Measurements from ENCODE around the gene CASP10. TPM values are rescaled to one million over a fixed set of nuclear protein-coding genes. Genes with fewer than 3 reads are reported as not detected.

CASP10 gene
- total and polyA plus RNA-seq, 2 of the 8 experiments (the other 6 are each of a cell fraction or from before 2014, with no cell fraction given), result 2.3 to 4.0 TPM

DNA sequence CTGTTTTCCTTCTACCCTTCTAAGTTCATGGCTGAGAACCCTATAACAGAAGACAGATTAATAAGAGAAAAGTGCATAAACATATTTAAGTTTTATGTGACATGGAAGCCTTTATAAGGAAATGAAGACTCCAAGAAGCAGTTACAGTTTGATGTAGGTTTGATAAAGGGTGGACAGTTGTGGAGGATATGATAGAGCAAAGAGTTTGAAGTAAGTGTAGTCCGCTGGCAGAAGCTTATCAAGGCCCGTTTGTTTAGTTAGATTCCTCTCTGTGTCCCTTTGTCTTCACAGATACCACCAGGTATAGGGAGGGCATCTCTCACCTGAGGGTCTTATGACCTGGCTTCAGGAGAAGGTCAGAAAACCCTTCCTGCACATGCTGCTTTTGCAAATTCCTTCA, 66.9 kb downstream of the CASP10 start (continued):
- TF ChIP-seq, protein P1, sequence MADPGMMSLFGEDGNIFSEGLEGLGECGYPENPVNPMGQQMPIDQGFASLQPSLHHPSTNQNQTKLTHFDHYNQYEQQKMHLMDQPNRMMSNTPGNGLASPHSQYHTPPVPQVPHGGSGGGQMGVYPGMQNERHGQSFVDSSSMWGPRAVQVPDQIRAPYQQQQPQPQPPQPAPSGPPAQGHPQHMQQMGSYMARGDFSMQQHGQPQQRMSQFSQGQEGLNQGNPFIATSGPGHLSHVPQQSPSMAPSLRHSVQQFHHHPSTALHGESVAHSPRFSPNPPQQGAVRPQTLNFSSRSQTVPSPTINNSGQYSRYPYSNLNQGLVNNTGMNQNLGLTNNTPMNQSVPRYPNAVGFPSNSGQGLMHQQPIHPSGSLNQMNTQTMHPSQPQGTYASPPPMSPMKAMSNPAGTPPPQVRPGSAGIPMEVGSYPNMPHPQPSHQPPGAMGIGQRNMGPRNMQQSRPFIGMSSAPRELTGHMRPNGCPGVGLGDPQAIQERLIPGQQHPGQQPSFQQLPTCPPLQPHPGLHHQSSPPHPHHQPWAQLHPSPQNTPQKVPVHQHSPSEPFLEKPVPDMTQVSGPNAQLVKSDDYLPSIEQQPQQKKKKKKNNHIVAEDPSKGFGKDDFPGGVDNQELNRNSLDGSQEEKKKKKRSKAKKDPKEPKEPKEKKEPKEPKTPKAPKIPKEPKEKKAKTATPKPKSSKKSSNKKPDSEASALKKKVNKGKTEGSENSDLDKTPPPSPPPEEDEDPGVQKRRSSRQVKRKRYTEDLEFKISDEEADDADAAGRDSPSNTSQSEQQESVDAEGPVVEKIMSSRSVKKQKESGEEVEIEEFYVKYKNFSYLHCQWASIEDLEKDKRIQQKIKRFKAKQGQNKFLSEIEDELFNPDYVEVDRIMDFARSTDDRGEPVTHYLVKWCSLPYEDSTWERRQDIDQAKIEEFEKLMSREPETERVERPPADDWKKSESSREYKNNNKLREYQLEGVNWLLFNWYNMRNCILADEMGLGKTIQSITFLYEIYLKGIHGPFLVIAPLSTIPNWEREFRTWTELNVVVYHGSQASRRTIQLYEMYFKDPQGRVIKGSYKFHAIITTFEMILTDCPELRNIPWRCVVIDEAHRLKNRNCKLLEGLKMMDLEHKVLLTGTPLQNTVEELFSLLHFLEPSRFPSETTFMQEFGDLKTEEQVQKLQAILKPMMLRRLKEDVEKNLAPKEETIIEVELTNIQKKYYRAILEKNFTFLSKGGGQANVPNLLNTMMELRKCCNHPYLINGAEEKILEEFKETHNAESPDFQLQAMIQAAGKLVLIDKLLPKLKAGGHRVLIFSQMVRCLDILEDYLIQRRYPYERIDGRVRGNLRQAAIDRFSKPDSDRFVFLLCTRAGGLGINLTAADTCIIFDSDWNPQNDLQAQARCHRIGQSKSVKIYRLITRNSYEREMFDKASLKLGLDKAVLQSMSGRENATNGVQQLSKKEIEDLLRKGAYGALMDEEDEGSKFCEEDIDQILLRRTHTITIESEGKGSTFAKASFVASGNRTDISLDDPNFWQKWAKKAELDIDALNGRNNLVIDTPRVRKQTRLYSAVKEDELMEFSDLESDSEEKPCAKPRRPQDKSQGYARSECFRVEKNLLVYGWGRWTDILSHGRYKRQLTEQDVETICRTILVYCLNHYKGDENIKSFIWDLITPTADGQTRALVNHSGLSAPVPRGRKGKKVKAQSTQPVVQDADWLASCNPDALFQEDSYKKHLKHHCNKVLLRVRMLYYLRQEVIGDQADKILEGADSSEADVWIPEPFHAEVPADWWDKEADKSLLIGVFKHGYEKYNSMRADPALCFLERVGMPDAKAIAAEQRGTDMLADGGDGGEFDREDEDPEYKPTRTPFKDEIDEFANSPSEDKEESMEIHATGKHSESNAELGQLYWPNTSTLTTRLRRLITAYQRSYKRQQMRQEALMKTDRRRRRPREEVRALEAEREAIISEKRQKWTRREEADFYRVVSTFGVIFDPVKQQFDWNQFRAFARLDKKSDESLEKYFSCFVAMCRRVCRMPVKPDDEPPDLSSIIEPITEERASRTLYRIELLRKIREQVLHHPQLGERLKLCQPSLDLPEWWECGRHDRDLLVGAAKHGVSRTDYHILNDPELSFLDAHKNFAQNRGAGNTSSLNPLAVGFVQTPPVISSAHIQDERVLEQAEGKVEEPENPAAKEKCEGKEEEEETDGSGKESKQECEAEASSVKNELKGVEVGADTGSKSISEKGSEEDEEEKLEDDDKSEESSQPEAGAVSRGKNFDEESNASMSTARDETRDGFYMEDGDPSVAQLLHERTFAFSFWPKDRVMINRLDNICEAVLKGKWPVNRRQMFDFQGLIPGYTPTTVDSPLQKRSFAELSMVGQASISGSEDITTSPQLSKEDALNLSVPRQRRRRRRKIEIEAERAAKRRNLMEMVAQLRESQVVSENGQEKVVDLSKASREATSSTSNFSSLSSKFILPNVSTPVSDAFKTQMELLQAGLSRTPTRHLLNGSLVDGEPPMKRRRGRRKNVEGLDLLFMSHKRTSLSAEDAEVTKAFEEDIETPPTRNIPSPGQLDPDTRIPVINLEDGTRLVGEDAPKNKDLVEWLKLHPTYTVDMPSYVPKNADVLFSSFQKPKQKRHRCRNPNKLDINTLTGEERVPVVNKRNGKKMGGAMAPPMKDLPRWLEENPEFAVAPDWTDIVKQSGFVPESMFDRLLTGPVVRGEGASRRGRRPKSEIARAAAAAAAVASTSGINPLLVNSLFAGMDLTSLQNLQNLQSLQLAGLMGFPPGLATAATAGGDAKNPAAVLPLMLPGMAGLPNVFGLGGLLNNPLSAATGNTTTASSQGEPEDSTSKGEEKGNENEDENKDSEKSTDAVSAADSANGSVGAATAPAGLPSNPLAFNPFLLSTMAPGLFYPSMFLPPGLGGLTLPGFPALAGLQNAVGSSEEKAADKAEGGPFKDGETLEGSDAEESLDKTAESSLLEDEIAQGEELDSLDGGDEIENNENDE (IDR thresholded peaks at IDR 0.05; ENCODE audit: insufficient replicate concordance, low read length), result no peak
- TF ChIP-seq, protein P2, sequence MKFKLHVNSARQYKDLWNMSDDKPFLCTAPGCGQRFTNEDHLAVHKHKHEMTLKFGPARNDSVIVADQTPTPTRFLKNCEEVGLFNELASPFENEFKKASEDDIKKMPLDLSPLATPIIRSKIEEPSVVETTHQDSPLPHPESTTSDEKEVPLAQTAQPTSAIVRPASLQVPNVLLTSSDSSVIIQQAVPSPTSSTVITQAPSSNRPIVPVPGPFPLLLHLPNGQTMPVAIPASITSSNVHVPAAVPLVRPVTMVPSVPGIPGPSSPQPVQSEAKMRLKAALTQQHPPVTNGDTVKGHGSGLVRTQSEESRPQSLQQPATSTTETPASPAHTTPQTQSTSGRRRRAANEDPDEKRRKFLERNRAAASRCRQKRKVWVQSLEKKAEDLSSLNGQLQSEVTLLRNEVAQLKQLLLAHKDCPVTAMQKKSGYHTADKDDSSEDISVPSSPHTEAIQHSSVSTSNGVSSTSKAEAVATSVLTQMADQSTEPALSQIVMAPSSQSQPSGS (IDR thresholded peaks at IDR 0.05; ENCODE audit: low read length), result no peak
- TF ChIP-seq RFX5 (IDR thresholded peaks at IDR 0.05; ENCODE audit: borderline replicate concordance, low read depth, low read length) (no peak), NRF1 (IDR thresholded peaks at IDR 0.05; ENCODE audit: low read depth, low read length) (no peak), RBBP5 (IDR thresholded peaks at IDR 0.05; ENCODE audit: borderline replicate concordance, low read depth, low read length) (no peak), TEAD4 (IDR thresholded peaks at IDR 0.05; ENCODE audit: low read depth, low read length) (no peak), FOSL1 (IDR thresholded peaks at IDR 0.05; ENCODE audit: insufficient read depth, low read depth, low read length) (no peak), BACH1 (IDR thresholded peaks at IDR 0.05; ENCODE audit: low read length) (no peak)
- TF ChIP-seq, protein P3, sequence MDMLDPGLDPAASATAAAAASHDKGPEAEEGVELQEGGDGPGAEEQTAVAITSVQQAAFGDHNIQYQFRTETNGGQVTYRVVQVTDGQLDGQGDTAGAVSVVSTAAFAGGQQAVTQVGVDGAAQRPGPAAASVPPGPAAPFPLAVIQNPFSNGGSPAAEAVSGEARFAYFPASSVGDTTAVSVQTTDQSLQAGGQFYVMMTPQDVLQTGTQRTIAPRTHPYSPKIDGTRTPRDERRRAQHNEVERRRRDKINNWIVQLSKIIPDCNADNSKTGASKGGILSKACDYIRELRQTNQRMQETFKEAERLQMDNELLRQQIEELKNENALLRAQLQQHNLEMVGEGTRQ (IDR thresholded peaks at IDR 0.05; ENCODE audit: low read length), result no peak

All from H1 (cell line).